Thyroid gland (tissue), 4 donors: Measurements from ENCODE around the gene SLC7A7.

Experiments
- POLR2A ChIP-seq, 2 donors: fragments of 450-650 bp; IDR thresholded peaks; one replicate each; pipeline ENCODE4 v1.6.1; 2017; ENCODE audit warnings: antibody characterized with exemption in 2 of 2, mild to moderate bottlenecking in 2 of 2, moderate library complexity in 1 of 2
- TF ChIP-seq, protein P1 (sequence below), 6 experiments: fragments of 200-600 bp in 3 of 6; fragments of 450-650 bp in 3 of 6; sonication (generic) in 3 of 6; IDR thresholded peaks; one replicate each; pipeline ENCODE4 v1.5.1; 2016 to 2019; ENCODE audit warnings: antibody characterized with exemption in 6 of 6, mild to moderate bottlenecking in 2 of 6, inconsistent platforms in 1 of 6, moderate library complexity in 1 of 6

DNA sequence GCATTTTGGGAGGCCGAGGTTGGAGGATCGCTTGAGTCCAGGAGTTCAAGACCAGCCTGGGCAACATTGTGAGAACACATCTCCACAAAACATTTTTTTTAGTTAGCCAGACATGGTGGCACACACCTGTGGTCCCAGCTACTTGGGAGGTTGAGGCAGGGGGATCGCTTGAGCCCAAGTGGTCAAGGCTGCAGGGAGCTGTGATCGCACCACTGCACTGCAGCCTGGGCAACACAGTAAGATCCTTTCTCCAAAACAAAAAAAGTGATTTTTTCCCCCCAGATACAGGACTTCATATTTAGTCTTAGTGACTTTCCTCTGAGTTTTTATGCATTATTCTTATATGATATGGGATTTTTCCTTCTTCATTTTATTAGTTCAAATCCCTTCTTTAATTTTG lies 28.6 kb downstream of the SLC7A7 start:
- no peak for TF ChIP-seq POLR2A (IDR thresholded peaks at IDR 0.05)
- TF ChIP-seq, protein P1, sequence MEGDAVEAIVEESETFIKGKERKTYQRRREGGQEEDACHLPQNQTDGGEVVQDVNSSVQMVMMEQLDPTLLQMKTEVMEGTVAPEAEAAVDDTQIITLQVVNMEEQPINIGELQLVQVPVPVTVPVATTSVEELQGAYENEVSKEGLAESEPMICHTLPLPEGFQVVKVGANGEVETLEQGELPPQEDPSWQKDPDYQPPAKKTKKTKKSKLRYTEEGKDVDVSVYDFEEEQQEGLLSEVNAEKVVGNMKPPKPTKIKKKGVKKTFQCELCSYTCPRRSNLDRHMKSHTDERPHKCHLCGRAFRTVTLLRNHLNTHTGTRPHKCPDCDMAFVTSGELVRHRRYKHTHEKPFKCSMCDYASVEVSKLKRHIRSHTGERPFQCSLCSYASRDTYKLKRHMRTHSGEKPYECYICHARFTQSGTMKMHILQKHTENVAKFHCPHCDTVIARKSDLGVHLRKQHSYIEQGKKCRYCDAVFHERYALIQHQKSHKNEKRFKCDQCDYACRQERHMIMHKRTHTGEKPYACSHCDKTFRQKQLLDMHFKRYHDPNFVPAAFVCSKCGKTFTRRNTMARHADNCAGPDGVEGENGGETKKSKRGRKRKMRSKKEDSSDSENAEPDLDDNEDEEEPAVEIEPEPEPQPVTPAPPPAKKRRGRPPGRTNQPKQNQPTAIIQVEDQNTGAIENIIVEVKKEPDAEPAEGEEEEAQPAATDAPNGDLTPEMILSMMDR (IDR thresholded peaks at IDR 0.05): no peak
